Spleen (tissue), 11 donors: ENCODE data around the gene NFYA. TPM values are rescaled to one million over a fixed set of nuclear protein-coding genes. Genes with fewer than 3 reads are reported as not detected.

Experiments
- DNase-seq: peaks from one replicate; pipeline ENCODE4 v3.0.0-alpha.2; 2020
- H3K27ac ChIP-seq, 8 donors: fragments of 200-600 bp; sonication (generic) in 7 of 8; 1 replicate in 4 of 8; 2 replicates in 4 of 8; pipeline versions ENCODE4 v1.5.0 to v1.8.0; 2016 to 2021; ENCODE audit warnings: inconsistent platforms in 4 of 8, mild to moderate bottlenecking in 4 of 8, moderate library complexity in 1 of 8
- H3K27me3 ChIP-seq, 7 donors: fragments of 200-600 bp; sonication (generic) in 6 of 7; replicated peaks in 1 of 7; 1 replicate in 4 of 7; 2 replicates in 3 of 7; pipeline versions ENCODE4 v1.5.0 to v1.8.0; 2016 to 2021; ENCODE audit warnings: inconsistent platforms in 3 of 7, mild to moderate bottlenecking in 1 of 7
- H3K36me3 ChIP-seq, 6 donors: fragments of 200-600 bp; sonication (generic) in 5 of 6; 1 replicate in 4 of 6; 2 replicates in 2 of 6; pipeline versions ENCODE4 v1.5.0 to v1.8.0; 2016 to 2021; ENCODE audit warnings: inconsistent platforms in 2 of 6
- H3K4me1 ChIP-seq, 6 donors: fragments of 200-600 bp; sonication (generic) in 5 of 6; 1 replicate in 3 of 6; 2 replicates in 3 of 6; pipeline versions ENCODE4 v1.5.0 to v1.8.0; 2016 to 2021; ENCODE audit warnings: inconsistent platforms in 3 of 6
- H3K4me3 ChIP-seq, 8 donors: fragments of 200-600 bp; sonication (generic) in 7 of 8; 1 replicate in 4 of 8; 2 replicates in 4 of 8; pipeline versions ENCODE4 v1.5.0 to v1.8.0; 2016 to 2021; ENCODE audit warnings: inconsistent platforms in 4 of 8, mild to moderate bottlenecking in 4 of 8, moderate library complexity in 2 of 8
- H3K9me3 ChIP-seq, 8 donors: fragments of 200-600 bp; sonication (generic) in 7 of 8; 1 replicate in 4 of 8; 2 replicates in 4 of 8; pipeline versions ENCODE4 v1.5.0 to v1.8.0; 2016 to 2021; ENCODE audit warnings: inconsistent platforms in 4 of 8
- CTCF ChIP-seq, 11 experiments: fragments of 200-600 bp in 7 of 11; fragments of 450-650 bp in 4 of 11; sonication (generic) in 4 of 11; IDR thresholded peaks in 8 of 11; conservative IDR thresholded peaks in 3 of 11; 1 replicate in 7 of 11; 2 replicates in 4 of 11; pipeline versions ENCODE4 v1.4.0 to v1.8.0; 2016 to 2021; ENCODE audit warnings: antibody characterized with exemption in 11 of 11, inconsistent platforms in 4 of 11, mild to moderate bottlenecking in 1 of 11
- POLR2A ChIP-seq, 3 donors: fragments of 450-650 bp; IDR thresholded peaks; one replicate each; pipeline ENCODE4 v1.5.1; 2017; ENCODE audit warnings: antibody characterized with exemption in 3 of 3, mild to moderate bottlenecking in 1 of 3
- POLR2AphosphoS5 ChIP-seq, 3 donors: sonication (generic); formaldehyde crosslinking; IDR thresholded peaks; one replicate each; pipeline ENCODE4 v1.5.1; 2017; ENCODE audit warnings: antibody characterized with exemption in 3 of 3
- WGBS, 5 donors: extraction: QIAGEN DNeasy Blood & Tissue Kit in 3 of 5; methylation state at CpG; one replicate each; pipeline versions ENCODE4 v1.1.5 to v1.1.7; 2013 to 2018; 5-methylcytosine and 5-hydroxymethylcytosine counted together
- intact Hi-C: fragments of 100-400 bp; cut with DNase I; formaldehyde crosslinking; loops from one replicate; pipeline ENCODE4 v1.15.0; 2023; ENCODE audit warnings: low total_unique reads
- polyA plus RNA-seq, 3 donors: library from polyadenylated mRNA; stranded (reverse); fragments of 200-250 nt; gene quantifications; one replicate each; pipeline ENCODE4 v1.2.1, GENCODE V29; 2013
- total RNA-seq, 7 donors: library from RNA; depleted of rRNA in 3 of 7; stranded (reverse); fragments of >200 nt in 3 of 7; fragmentation: NEBNext Ultra II Directional in 4 of 7; extraction: Animal tissue kit (Norgen Biotek cat#: 25700) in 4 of 7; gene quantifications; one replicate each; pipeline versions ENCODE4 v1.1.0 to v1.2.1, GENCODE V29; 2016 to 2021
- donor health status: healthy with polysubstance abuse.
- donor health status: DM: no; HTN: no; CAD: no; lungs with moderate emphysema.
- donor health status: DM: no; HTN: no; CAD: no.
- donor health status: Bipolar disorder and iron deficiency.
- donor health status: healthy.
- donor health status: DM: no; HTN: no; CAD: no.
- donor health status: DM: yes; HTN: yes; CAD: no.

Gene NFYA
- total and polyA plus RNA-seq, 10 donors: 6.4 to 34.8 (median 25.5) TPM

- no peak overlapping the region for H3K27ac ChIP-seq
- TF ChIP-seq POLR2AphosphoS5 (IDR thresholded peaks at IDR 0.05) (no peak), CTCF (IDR thresholded peaks at IDR 0.05 in 8 of 11, conservative IDR thresholded peaks at IDR 0.05 in 3 of 11) (no peak), POLR2A (IDR thresholded peaks at IDR 0.05) (no peak)
- no peak for DNase-seq
- H3K36me3 ChIP-seq: peaks cover 3 to 100% (median 56%) of the 10 kb centered on the region in 6 donors
- H3K4me3 ChIP-seq: no peak overlapping the region
- intact Hi-C loops: no loop called here
- H3K27me3 ChIP-seq: no peaks in the 10 kb centered on the region
- H3K4me1 ChIP-seq: peaks cover 8 to 27% (median 12%) of the 10 kb centered on the region in 6 donors
- no peaks in the 10 kb centered on the region for H3K9me3 ChIP-seq
Observed at GRCh38 chr6:41085182-41085581, 12.4 kb downstream of the NFYA start.

DNA sequence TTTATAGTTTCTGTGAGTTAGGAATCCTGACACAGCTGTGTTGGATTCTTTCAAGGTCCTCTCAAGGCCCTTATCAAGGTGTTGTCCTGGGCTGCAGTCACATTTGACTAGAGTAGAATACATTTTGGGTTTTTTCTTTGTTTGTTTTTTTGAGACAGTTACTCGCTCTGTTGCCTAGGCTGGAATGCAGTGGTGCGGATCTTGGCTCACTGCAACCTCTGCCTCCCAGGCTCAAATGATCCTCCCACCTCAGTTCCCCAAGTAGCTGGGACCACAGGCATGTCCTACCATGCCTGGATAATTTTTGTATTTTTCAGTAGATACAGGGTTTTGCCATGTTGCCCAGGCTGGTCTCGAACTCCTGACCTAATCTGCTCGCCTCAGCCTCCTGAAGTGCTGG is 15.7 kb downstream of the NFYA start:
- Histone ChIP-seq H3K4me3 (no peak overlapping the region), H3K27me3 (no peaks in the 10 kb centered on the region), H3K4me1 (no peaks in the 10 kb centered on the region), H3K9me3 (no peaks in the 10 kb centered on the region), H3K27ac (no peak overlapping the region), H3K36me3 (peaks cover 10 to 100% (median 78%) of the 10 kb centered on the region in 6 donors)
- DNase-seq: no peak
- WGBS, 5 donors: 94 to 98% (median 96%) methylated on average over 4 of the region's 4 CpGs
- no peak for TF ChIP-seq CTCF (IDR thresholded peaks at IDR 0.05 in 8 of 11, conservative IDR thresholded peaks at IDR 0.05 in 3 of 11)
- TF ChIP-seq POLR2AphosphoS5 (IDR thresholded peaks at IDR 0.05): no peak
- TF ChIP-seq POLR2A (IDR thresholded peaks at IDR 0.05): no peak
- intact Hi-C loops: no loop called here

- Histone ChIP-seq H3K4me3 (no peak overlapping the region), H3K27me3 (no peaks in the 10 kb centered on the region), H3K4me1 (no peaks in the 10 kb centered on the region), H3K36me3 (peaks cover 11 to 100% (median 79%) of the 10 kb centered on the region in 6 donors), H3K27ac (no peak overlapping the region), H3K9me3 (no peaks in the 10 kb centered on the region)
- 52 to 100% (median 58%) methylated on average over 1 of the region's 1 CpG for WGBS, 5 donors
- no peak for TF ChIP-seq CTCF (IDR thresholded peaks at IDR 0.05 in 8 of 11, conservative IDR thresholded peaks at IDR 0.05 in 3 of 11)
- TF ChIP-seq POLR2AphosphoS5 (IDR thresholded peaks at IDR 0.05): no peak
- no peak for TF ChIP-seq POLR2A (IDR thresholded peaks at IDR 0.05)
- intact Hi-C loops: no loop called here
- DNase-seq: no peak
Observed at GRCh38 chr6:41090841-41091761, 18.3 kb downstream of the NFYA start.

DNA sequence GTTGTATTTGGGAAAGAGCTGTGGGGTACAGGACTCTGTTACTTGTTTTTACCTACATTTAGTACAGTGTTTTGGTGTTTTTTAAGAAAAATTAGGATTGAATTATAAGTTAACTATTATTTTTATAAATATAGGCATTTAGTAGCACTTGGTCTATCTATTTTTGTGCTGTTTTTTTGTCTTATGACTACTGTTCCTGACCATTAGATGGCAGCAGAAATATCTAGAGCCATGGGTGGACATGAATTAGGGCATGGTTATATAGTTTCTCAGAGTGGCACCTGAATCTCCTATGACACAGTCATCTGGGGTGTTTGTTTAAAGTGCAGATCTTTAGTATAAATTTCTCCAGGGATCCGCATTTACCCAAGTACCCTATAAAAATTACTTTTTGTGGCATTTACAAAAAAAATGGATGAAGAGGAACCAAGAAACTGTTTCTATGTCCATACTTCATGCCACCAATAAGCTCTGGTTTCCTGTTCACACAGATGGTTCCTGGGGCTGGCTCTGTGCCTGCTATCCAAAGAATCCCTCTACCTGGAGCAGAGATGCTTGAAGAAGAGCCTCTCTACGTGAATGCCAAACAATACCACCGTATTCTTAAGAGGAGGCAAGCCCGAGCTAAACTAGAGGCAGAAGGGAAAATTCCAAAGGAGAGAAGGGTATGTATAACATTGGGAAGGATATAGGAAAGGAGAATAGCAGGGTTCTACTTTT is 19.8 kb downstream of the NFYA start:
- H3K9me3 ChIP-seq: no peaks in the 10 kb centered on the region
- no peak overlapping the region for H3K27ac ChIP-seq
- DNase-seq: no peak
- H3K27me3 ChIP-seq: no peaks in the 10 kb centered on the region
- intact Hi-C loops: no loop called here
- TF ChIP-seq POLR2AphosphoS5 (IDR thresholded peaks at IDR 0.05) (no peak), CTCF (IDR thresholded peaks at IDR 0.05 in 8 of 11, conservative IDR thresholded peaks at IDR 0.05 in 3 of 11) (peak in 2 of 11 experiments; percentile 17 to 28)
- H3K4me3 ChIP-seq: no peak overlapping the region
- no peaks in the 10 kb centered on the region for H3K4me1 ChIP-seq
- H3K36me3 ChIP-seq: peaks cover 11 to 100% (median 91%) of the 10 kb centered on the region in 6 donors
- WGBS, 5 donors: 94 to 98% (median 97%) methylated on average over 4 of the region's 4 CpGs
